AG09309 (cell line): ENCODE results near the gene TMEM232.

ENCODE experiments used
- DNase-seq: peaks from one replicate; pipeline ENCODE4 v3.0.0-alpha.2; 2010; ENCODE audit warnings: low read depth
- H3K4me3 ChIP-seq: 2 replicates; pipeline ENCODE4 v1.5.1; 2011; ENCODE audit warnings: mild to moderate bottlenecking, low read depth, low read length, moderate library complexity; ENCODE audit not compliant: control insufficient read depth
- CTCF ChIP-seq: IDR thresholded peaks from 2 replicates; pipeline ENCODE4 v1.5.1; 2011; ENCODE audit warnings: mild to moderate bottlenecking, low read depth, low read length, inconsistent platforms; ENCODE audit not compliant: insufficient read depth, control insufficient read depth; ENCODE audit errors: missing control alignments

TMEM232 gene

GRCh38 chr5:110409571-110409970 lies 316.9 kb downstream of the TMEM232 start:
- no peak overlapping the region for H3K4me3 ChIP-seq
- no peak for TF ChIP-seq CTCF

GRCh38 chr5:110402562-110402961 lies 323.9 kb downstream of the TMEM232 start:
- no peak for TF ChIP-seq CTCF

More at GRCh38 chr5:110409571-110409970, 316.9 kb downstream of the TMEM232 start:
- DNase-seq: no peak

GRCh38 chr5:110401881-110402280 lies 324.6 kb downstream of the TMEM232 start:
- no peak overlapping the region for H3K4me3 ChIP-seq
- no peak for TF ChIP-seq CTCF
- DNase-seq: no peak

More at GRCh38 chr5:110402562-110402961, 323.9 kb downstream of the TMEM232 start:
- no peak overlapping the region for H3K4me3 ChIP-seq
- no peak for DNase-seq

- TF ChIP-seq CTCF: no peak
- no peak overlapping the region for H3K4me3 ChIP-seq
- no peak for DNase-seq
These were observed 327.5 kb downstream of the TMEM232 start for GRCh38 chr5:110398951-110399350.

GRCh38 chr5:110397281-110397680 lies 329.2 kb downstream of the TMEM232 start:
- no peak for TF ChIP-seq CTCF
- H3K4me3 ChIP-seq: no peak overlapping the region

GRCh38 chr5:110386782-110387181 lies 339.7 kb downstream of the TMEM232 start:
- DNase-seq: no peak
- no peak overlapping the region for H3K4me3 ChIP-seq
- TF ChIP-seq CTCF: no peak

More at GRCh38 chr5:110397281-110397680, 329.2 kb downstream of the TMEM232 start:
- DNase-seq: no peak

GRCh38 chr5:110383231-110383630 lies 343.2 kb downstream of the TMEM232 start:
- TF ChIP-seq CTCF: no peak
- H3K4me3 ChIP-seq: no peak overlapping the region
- no peak for DNase-seq
